Epidermal melanocyte (primary cell): ENCODE measurements around the gene TMEM167B.
"Not testable (repeated sequence)": the region's sequence is repeated elsewhere in the genome, so short reads cannot be mapped to it uniquely, and the experiment has no call there.

Experiments
- DNase-seq: peaks from one replicate; pipeline ENCODE4 v3.0.0; 2011; ENCODE audit warnings: low spot score; ENCODE audit not compliant: insufficient read length

The TMEM167B gene

GRCh38 chr1:109090196-109091077 lies at the start of gene TMEM167B:
Gene TMEM167B, plus strand, starts transcription at chr1:109090764. Its CDS starts 109 bp downstream, at chr1:109090873.
- DNase-seq = peak; percentile 62

DNA sequence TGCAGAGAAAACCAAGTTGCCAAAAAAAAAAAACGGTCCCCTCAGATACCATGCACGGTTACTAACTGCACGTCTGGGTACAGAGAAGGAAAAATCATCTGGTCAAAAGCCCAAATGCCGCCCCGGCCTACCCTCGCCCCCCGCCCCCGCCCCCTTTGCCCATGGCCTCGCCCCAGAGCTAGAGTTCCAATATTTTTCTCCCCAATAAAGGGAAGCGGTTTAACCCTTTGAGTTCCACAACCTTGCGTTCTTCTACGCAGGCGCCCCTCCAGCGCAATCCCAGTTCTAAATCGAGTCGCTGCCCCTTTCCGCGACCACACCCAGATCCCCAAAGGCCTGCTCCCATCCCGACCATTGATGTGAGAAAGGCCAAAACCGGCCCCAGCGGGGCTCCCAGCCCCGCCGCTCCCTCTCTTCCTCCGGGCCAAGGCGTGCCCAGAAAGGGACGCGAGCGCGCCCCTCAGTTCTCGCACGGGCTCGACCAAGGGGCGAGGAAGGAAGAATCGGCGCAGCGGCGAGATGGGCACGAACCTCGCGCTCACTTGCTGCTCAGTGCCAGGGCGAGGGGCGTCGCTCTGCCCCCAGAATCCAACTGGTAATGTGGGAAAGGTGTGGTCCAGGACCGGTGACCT lies 49.5 kb upstream of the TMEM167B start:
- no peak for DNase-seq

DNA sequence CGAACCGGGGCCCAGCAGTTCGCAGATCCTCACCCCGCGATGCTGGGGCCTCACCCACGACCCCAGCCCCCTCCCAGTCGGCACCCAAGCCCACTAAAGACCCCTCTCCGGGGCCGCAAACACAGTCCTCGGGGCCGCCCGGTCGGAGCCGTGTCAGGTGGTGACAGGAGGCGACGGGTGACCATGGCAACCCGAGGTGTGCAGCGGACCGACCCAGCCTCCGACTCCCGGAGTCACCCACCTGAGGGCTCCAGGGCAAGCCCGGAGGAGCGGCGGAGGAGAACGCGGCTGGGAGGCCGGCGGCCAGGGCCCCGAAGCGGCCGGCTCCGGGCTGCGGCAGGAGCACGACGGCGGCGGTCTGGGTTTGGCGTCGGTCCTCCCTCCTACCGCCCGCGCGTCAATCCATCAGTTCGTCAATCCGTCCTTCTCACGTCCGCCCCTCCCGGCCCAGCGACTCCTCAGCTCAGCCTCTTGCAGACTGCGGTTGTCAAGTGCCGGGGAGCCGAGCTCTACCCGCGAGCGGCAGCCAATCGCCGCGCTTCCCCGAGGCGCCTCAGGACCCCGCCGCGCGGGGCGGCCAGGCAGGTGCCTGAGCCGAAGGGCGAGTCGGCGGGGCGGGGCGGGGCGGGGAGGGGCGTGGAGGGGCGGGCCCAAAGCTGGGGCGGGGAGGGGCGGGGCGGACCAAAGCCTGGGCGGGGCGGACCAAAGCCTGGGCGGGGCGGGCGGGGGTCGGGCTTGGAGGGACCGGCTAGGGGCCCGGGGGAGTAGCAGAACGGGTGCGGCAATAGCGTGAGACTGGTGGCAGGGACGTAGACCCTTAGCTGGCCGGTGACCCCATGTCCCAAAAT lies 48.7 kb upstream of the TMEM167B start, which contains the start of gene WDR47:
Gene WDR47, minus strand, starts transcription at position 482 of the 848 bp plus-strand sequence. CDS start 18,590 bp downstream, outside the sequence.
- DNase-seq = peak; percentile 97

DNA sequence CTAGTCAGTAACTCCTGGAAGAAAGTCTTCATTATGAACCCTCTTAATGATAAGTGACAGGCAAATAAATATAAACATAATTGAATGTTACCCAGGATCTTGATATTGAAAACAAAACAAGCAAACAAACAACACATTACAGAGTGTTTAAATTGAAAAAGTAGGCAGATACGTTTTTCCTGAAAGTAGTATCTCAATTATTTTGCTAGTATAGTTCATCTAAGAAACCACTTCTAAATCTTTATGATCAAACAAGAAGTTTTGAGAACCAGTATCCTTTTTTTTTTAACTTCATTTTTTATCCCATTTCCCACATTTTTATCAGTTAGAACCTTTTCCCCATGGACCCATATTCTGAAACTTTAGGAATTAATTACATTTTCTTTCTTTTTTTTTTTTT lies 45.0 kb upstream of the TMEM167B start:
- no peak for DNase-seq

DNA sequence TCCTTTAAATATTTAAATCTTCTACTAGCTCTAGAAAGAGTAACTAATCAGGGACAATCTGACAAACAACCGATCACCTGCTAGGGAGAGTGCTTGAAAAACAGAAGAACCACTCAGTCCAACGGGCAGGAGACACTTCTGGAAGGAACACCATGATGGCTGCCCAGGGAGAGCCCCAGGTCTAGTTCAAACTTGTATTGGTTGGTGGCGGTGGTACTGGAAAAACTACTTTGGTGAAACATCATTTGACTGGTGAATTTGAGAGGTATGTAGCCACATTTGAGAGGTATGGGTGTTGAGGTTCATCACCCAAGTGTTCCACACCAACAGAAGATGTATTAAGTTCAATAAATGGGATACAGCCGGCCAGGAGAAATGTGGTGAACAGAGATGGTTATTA lies 43.9 kb upstream of the TMEM167B start:
- DNase-seq = no peak

DNA sequence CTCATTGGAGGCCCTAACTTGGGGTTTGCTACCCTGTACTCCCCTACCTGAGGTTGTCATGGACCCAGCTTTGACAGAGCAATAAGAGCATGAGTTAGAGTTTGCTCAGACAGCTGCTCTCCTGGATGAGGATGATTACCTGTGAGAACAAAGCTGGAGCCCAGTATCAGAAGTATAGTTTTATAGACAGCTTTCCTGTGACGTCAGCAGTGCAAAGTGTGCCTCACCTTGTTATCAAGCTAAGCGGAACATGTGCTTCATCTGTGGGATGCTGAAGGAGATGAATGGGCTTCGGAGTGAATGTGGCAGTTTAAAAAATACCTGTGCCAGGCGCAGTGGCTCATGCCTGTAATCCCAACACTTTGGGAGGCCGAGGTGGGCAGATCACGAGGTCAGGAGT lies 43.2 kb upstream of the TMEM167B start:
- no peak for DNase-seq

DNA sequence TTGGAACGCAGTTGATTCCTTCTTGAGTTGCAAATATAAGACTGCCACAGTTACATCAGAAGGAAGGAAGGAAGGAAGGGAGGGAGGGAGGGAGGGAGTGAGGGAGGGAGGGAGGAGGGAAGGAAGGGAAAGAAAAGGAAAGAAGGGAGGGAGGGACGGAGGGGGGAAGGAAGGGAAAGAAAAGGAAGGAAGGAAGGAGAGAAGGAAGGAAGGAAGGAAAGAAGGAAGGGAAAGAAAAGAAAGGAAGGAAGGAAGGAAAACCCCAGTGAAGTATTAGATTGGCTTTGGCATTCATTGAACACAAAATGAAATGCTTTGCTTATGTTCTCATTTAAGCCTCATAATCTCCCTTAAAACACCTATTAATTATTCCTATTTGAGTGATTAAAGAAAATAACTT lies 42.2 kb upstream of the TMEM167B start:
- no peak for DNase-seq

DNA sequence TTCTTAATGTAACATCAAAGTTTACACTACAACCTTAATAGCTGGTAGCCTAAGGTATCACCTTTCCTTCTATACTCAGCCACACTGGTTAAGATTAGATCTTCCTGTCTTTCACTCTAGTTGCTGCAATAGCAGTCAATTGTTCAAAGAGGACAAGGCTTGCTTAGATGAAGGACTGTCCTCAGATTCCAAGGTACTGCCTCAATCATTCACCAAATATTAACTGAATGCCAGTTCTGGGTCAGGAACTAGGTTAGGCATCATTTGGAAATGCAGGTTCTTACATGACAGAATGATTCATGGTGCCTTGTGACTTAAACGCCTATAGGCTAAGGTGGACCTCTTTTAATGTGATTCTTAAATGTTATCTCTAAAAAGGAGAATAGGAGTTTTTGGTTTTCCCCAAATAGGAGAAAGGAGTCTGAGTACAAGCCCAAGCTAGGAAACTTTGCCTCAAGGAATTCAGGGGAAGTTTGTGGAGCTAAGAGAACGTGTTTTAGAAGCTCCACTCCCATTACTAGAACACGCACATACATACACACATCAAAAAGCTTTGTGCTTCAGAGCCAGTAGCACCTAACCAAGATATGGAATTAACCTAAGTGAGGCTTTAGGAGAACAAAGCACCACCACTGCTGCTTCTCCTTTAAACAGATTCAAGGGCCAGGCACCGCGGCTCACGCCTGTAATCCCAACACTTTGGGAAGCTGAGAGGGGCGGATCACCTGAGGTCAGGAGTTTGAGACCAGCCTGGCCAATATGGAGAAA lies 40.2 kb upstream of the TMEM167B start:
- DNase-seq = no peak

DNA sequence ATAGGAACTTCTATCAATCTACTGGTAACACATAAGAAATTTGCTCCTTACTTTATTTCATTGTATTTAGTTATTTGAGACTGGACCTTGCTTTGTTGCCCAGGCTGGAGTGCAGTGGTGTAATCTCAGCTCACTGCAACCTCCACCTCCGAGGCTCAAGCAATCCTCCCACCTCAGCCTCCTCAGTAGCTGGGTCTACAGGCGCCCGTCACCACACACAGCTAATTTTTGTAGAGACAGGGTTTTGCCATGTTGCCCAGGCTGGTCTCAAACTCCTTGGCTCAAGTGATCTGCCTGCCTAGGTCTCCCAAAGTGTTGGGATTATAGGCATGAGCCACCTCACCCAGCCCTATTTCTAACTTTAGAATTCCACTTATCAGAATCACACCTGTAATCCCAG lies 38.4 kb upstream of the TMEM167B start:
- DNase-seq = not testable (repeated sequence)

GRCh38 chr1:109056064-109056463 lies 34.5 kb upstream of the TMEM167B start:
- DNase-seq = no peak

GRCh38 chr1:109059026-109059425 lies 31.5 kb upstream of the TMEM167B start:
- no peak for DNase-seq

GRCh38 chr1:109060707-109061106 lies 29.9 kb upstream of the TMEM167B start:
- DNase-seq = no peak

GRCh38 chr1:109061183-109061582 lies 29.4 kb upstream of the TMEM167B start:
- DNase-seq = no peak

DNA sequence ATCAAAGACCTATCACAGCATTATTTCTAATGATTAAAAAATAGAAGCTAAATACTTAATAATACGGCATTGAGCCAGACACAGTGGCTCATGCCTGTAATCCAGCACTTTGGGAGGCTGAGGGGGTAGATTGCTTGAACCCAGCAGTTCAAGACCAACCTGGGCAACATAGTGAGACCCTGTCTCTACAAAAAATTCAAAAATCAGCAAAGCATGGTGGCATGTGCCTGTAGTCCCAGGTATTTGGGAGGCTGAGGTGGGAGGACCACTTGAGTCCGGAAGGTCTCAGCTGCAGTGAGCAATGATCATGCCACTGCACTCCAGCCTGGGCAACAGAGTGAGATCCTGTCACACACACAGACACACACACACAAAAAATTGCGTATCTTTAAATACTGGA lies 25.4 kb upstream of the TMEM167B start:
- DNase-seq = no peak

DNA sequence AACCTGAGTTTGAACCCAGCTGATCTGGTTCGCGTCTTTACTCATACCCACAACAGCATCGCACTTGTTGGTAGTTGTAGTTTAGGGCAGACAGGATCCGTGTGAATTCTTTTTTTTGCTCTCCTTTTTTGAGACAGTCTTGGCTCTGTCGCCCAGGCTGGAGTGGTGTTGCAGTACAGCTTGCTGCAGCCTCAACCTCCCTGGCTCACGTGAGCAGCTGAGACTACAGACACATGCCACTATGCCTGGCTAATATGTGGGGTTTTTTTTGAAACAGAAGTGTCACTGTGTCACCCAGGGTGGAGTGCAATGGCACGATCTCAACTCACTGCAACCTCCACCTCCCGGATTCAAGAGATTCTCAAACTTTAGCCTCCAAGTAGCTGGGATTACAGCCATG lies 22.7 kb upstream of the TMEM167B start:
- no peak for DNase-seq

- DNase-seq = no peak
Measured at GRCh38 chr1:109069294-109069693, 21.3 kb upstream of the TMEM167B start.

DNA sequence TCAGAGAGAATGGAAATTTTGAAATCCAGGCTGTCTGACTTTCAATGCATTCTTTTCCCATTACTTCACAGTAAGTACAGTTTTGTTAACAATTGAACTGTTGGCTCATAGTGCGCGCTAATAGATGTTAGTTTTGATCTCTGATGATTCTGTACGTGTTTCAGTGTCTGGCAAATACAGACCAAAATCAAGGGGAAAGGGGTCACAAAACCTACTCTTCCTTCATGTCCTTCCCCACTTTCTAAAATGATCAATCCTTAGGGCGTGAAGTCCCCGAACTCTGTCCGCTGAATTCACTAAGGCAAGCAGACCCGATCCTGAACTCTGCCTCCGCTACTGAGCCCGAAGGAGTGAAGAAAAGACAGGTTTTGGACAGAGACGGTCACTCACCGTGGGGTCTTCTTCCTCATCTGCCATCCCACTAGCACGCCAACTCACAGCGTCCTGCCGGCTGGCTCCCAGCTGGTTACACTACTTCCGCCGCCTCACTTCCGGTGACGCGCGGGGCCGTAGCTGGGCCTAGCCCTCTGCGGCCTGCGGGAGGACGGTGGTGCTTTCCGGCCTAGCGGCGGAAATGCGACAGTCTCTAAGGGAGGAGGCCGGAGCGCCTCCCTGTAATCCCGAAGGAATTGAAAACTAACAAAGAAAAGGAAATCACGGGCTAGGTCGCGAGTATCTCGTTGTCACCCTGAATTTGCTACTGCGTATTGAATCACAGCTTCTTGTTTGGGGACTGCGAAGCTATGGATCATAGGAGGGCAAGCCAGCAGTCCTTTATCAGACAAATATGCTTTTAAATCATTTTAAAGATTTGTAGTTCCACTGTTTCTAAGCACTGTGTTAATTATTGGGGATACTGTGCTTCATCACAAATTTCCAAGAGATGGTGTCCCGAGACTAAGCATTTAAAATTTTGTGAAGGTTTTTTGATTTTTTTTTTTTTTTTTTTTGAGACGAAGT lies 14.8 kb upstream of the TMEM167B start, which contains the start of gene TAF13:
Gene TAF13, minus strand, starts transcription at position 473 of the 960 bp plus-strand sequence. Its CDS starts 56 bp downstream, at position 417.
- peak; percentile 91 for DNase-seq

DNA sequence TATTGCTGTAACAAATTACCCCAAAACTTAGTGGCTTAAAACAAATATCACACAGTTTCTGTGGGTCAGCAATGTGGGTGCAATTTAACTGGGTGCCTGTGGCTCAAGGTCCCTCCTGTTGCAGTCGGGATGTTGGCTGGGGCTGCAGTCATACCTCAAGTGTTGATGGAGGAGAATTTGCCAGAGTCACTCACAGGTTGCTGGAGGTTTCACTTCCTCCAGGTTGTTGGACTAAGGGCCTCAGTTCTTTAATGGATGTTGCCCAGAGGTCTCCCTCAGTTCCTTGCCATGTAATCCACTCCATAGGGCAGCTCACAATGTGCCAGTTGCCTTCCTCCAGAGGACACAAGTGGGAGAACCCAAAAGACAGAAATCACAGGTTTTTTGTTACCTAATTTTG lies 12.2 kb upstream of the TMEM167B start:
- no peak for DNase-seq

DNA sequence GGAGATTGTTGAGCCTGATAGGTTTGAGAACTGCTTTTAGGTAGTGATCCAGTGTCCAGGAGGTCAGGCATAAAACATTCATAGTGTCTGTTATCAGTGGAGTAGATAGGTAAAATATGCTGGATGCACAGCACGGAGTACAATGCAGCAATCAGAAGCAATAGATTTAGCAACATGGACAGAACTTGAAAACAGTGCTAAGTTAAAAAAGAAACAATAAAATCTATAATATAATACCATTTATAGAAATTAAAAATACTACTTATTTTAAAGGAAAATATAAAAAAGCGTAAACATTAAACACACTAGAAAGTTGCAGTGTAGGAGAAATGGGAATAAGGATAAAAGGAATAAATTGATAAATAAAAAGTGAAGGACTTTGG lies 11.3 kb upstream of the TMEM167B start:
- DNase-seq = no peak
